Endothelial cell (in vitro differentiated cells): ENCODE measurements around the gene U2AF1L4. TPM values are rescaled to one million over a fixed set of nuclear protein-coding genes. Genes with fewer than 3 reads are reported as not detected.

Source experiments
- DNase-seq: peaks from one replicate; pipeline ENCODE4 v3.0.0; 2021; ENCODE audit warnings: low spot score
- H3K27ac Mint-ChIP-seq: one replicate; pipeline ENCODE4 v1.8.0; 2021; ENCODE audit warnings: mixed read lengths, inconsistent platforms; ENCODE audit not compliant: unreplicated experiment
- H3K27me3 Mint-ChIP-seq: one replicate; pipeline ENCODE4 v1.8.0; 2021; ENCODE audit warnings: mild to moderate bottlenecking, moderate library complexity, mixed read lengths, inconsistent platforms; ENCODE audit not compliant: unreplicated experiment
- H3K36me3 Mint-ChIP-seq: one replicate; pipeline ENCODE4 v1.8.0; 2021; ENCODE audit warnings: mild to moderate bottlenecking, low read depth, mixed read lengths, inconsistent platforms; ENCODE audit not compliant: unreplicated experiment
- H3K4me1 Mint-ChIP-seq: one replicate; pipeline ENCODE4 v1.8.0; 2021; ENCODE audit warnings: mild to moderate bottlenecking, mixed read lengths, inconsistent platforms; ENCODE audit not compliant: unreplicated experiment
- H3K4me3 Mint-ChIP-seq: one replicate; pipeline ENCODE4 v1.8.0; 2021; ENCODE audit warnings: mild to moderate bottlenecking, mixed read lengths, inconsistent platforms; ENCODE audit not compliant: unreplicated experiment
- H3K9me3 Mint-ChIP-seq: one replicate; pipeline ENCODE4 v1.8.0; 2021; ENCODE audit warnings: mixed read lengths, inconsistent platforms; ENCODE audit not compliant: unreplicated experiment
- total RNA-seq: library from RNA; stranded (reverse); fragmentation: NEBNext Ultra II Directional; extraction: Animal tissue kit (Norgen Biotek cat#: 25700); gene quantifications from one replicate; pipeline ENCODE4 v1.2.1, GENCODE V29; 2021; ENCODE audit not compliant: unreplicated experiment
- TF ChIP-seq, protein P1 (sequence below): fragments of 200-600 bp; sonication (generic); IDR thresholded peaks from one replicate; pipeline ENCODE4 v1.5.0; 2021; ENCODE audit warnings: antibody characterized with exemption; ENCODE audit not compliant: unreplicated experiment

The U2AF1L4 gene
- total RNA-seq, 1 donor from 2014 or later: 12.0 TPM

- Mint-ChIP-seq H3K4me1 (peaks cover 12% of the 10 kb centered on the region), H3K27ac (no peak overlapping the region), H3K27me3 (peaks cover 9% of the 10 kb centered on the region), H3K9me3 (no peaks in the 10 kb centered on the region), H3K4me3 (peak overlapping the region; percentile 21), H3K36me3 (no peaks in the 10 kb centered on the region)
- TF ChIP-seq, protein P1, sequence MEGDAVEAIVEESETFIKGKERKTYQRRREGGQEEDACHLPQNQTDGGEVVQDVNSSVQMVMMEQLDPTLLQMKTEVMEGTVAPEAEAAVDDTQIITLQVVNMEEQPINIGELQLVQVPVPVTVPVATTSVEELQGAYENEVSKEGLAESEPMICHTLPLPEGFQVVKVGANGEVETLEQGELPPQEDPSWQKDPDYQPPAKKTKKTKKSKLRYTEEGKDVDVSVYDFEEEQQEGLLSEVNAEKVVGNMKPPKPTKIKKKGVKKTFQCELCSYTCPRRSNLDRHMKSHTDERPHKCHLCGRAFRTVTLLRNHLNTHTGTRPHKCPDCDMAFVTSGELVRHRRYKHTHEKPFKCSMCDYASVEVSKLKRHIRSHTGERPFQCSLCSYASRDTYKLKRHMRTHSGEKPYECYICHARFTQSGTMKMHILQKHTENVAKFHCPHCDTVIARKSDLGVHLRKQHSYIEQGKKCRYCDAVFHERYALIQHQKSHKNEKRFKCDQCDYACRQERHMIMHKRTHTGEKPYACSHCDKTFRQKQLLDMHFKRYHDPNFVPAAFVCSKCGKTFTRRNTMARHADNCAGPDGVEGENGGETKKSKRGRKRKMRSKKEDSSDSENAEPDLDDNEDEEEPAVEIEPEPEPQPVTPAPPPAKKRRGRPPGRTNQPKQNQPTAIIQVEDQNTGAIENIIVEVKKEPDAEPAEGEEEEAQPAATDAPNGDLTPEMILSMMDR: no peak
- no peak for DNase-seq
Observed at GRCh38 chr19:35713506-35713850, 31.7 kb downstream of the U2AF1L4 start.

- no peaks in the 10 kb centered on the region for H3K9me3 Mint-ChIP-seq
- H3K4me3 Mint-ChIP-seq: no peak overlapping the region
- no peak overlapping the region for H3K27ac Mint-ChIP-seq
- H3K36me3 Mint-ChIP-seq: no peaks in the 10 kb centered on the region
- peaks cover 9% of the 10 kb centered on the region for H3K27me3 Mint-ChIP-seq
- no peak for DNase-seq
- peaks cover 12% of the 10 kb centered on the region for H3K4me1 Mint-ChIP-seq
- TF ChIP-seq, protein P1: no peak
Observed at GRCh38 chr19:35712567-35713505, 32.4 kb downstream of the U2AF1L4 start.

DNA sequence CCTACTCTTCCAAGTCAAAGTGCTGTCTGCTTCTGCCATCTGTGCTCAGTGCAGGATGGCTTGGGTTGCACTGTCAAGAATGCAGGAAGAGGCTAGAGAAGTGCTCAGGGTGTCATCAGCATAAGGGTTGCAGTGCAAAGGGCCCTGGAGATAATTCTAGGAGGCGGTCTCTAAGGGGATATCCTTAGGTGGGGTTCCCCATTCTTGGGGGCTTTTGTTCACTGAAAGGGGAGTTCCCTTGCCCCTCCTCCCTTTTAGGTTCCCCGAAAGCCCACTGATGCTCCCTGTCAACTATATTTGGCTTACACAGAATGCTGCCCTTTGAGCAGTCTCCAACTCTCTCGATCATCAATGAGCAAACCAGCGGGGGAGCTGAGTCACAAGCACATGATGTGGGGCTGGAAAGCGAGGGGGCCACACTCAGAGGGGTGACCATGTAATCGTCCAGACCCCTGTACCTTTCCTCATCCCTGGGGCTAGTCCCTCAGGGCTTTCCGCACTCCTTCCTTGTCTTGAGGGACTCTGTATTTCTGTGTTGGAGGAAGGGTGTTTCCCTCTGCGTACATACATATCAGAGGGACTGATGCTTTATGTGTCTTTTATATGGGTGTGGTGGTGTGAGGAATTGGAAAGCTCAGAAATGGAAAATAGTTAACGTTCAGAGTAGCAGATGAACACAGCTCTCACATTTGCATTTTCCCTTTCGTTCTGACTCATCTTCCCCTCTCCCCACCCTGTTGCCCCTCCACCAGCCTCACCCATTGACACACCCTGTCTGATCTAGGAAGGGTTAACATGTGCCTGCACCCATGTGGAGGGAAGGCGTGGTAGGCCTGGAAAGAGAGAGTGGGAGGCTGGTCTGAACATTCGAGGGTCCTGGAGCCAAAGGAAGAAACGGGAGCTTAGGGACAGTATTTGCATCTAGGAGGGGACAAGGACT, 34.2 kb downstream of the U2AF1L4 start:
- no peaks in the 10 kb centered on the region for H3K9me3 Mint-ChIP-seq
- no peak overlapping the region for H3K27ac Mint-ChIP-seq
- H3K27me3 Mint-ChIP-seq: peaks cover 2% of the 10 kb centered on the region
- DNase-seq: no peak
- no peak overlapping the region for H3K4me3 Mint-ChIP-seq
- H3K36me3 Mint-ChIP-seq: no peaks in the 10 kb centered on the region
- peaks cover 4% of the 10 kb centered on the region for H3K4me1 Mint-ChIP-seq
- TF ChIP-seq, protein P1: no peak

DNA sequence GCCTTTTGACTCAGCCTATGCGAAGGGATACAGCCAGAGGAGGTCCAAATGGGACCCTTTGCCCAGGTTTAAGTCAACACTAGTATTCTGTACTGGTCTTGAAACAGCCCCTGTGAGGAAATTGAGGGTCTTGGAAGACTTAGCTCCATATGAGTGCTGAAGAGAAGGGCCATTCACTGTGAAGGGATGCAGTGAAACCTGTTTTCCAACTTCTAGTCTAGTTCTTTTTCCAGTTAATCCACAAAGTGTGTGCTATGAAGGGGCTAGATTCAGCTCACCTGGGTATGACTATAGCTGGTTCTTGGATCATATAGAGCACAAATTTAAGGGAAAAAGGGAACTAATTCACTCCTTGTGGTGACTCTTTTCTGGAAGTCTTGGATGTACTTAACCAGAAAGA, 36.8 kb downstream of the U2AF1L4 start:
- TF ChIP-seq, protein P1: no peak
- Mint-ChIP-seq H3K9me3 (no peaks in the 10 kb centered on the region), H3K27ac (no peak overlapping the region), H3K4me3 (no peak overlapping the region), H3K36me3 (no peaks in the 10 kb centered on the region), H3K4me1 (no peaks in the 10 kb centered on the region), H3K27me3 (no peaks in the 10 kb centered on the region)
- no peak for DNase-seq
